DMS79 (cell line): ENCODE data around the gene PPT2.
"Not testable (repeated sequence)": the region's sequence is repeated elsewhere in the genome, so short reads cannot be mapped to it uniquely, and the experiment has no call there.

Experiments used
- DNase-seq: peaks from one replicate; lab custom pipeline; 2025; lab: John Stamatoyannopoulos, UW

The PPT2 gene

GRCh38 chr6:32210191-32210601 lies 56.3 kb downstream of the PPT2 start:
- DNase-seq = no peak

DNA sequence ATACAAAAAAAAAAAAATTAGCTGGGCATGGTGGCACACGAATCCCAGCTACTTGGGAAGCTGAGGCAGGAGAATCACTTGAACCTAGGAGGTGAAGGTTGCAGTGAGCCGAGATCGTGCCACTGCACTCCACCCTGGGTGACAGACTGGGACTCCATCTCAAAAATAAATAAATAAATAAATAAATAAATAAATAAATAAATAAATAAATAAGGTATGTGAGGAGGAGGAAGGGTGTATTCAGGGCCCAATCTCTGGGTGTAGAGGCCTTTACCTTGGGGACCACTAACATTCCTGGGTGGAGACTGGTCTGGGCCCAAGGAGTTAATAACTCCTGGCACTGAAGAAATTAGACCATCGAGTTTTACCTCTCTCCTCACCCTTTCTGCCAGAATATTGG lies 57.5 kb downstream of the PPT2 start:
- DNase-seq = not testable (repeated sequence)

- no peak for DNase-seq
These were observed 58.3 kb downstream of the PPT2 start for GRCh38 chr6:32212076-32212760.
